Activated T-cell treated with anti-CD3 and anti-CD28 coated beads, Interleukin-2, amount 50 U/mL, for 72 hours (primary cell): ENCODE results near the gene MLLT1. TPM values are rescaled to one million over a fixed set of nuclear protein-coding genes. Genes with fewer than 3 reads are reported as not detected.
"Not testable (repeated sequence)": the region's sequence is repeated elsewhere in the genome, so short reads cannot be mapped to it uniquely, and the experiment has no call there.

Experiments used
- ATAC-seq, 2 donors: fragments of 150-1000 bp; cut with Tn5 transposase; replicated peaks in 1 of 2; 2 replicates each; pipeline ENCODE4 v1.10.0; 2021; ENCODE audit warnings: moderate library complexity in 2 of 2, mild to moderate bottlenecking in 1 of 2
- DNase-seq, 2 donors: peaks; one replicate each; pipeline ENCODE4 v3.0.0; 2021 to 2022; ENCODE audit warnings: mixed read lengths in 1 of 2
- H3K27ac Mint-ChIP-seq: one replicate; pipeline ENCODE4 v1.8.0; 2022; ENCODE audit warnings: mild to moderate bottlenecking, moderate library complexity, mixed read lengths
- H3K27me3 Mint-ChIP-seq: one replicate; pipeline ENCODE4 v1.8.0; 2022; ENCODE audit warnings: low read depth, mixed read lengths
- H3K36me3 Mint-ChIP-seq, 2 donors: one replicate each; pipeline ENCODE4 v1.8.0; 2022; ENCODE audit warnings: mixed read lengths in 2 of 2, mild to moderate bottlenecking in 1 of 2; ENCODE audit not compliant: insufficient read depth in 2 of 2
- H3K4me1 Mint-ChIP-seq: one replicate; pipeline ENCODE4 v1.8.0; 2022; ENCODE audit warnings: low read depth, mixed read lengths
- H3K4me3 Mint-ChIP-seq, 2 donors: one replicate each; pipeline ENCODE4 v1.8.0; 2022; ENCODE audit warnings: mild to moderate bottlenecking in 2 of 2, mixed read lengths in 2 of 2, moderate library complexity in 2 of 2
- H3K9me3 Mint-ChIP-seq, 2 donors: one replicate each; pipeline ENCODE4 v1.8.0; 2022; ENCODE audit warnings: mixed read lengths in 2 of 2
- total RNA-seq, 2 donors: library from RNA; stranded (reverse); gene quantifications; one replicate each; pipeline ENCODE4 v1.2.3, GENCODE V29; 2022

The MLLT1 gene, protein sequence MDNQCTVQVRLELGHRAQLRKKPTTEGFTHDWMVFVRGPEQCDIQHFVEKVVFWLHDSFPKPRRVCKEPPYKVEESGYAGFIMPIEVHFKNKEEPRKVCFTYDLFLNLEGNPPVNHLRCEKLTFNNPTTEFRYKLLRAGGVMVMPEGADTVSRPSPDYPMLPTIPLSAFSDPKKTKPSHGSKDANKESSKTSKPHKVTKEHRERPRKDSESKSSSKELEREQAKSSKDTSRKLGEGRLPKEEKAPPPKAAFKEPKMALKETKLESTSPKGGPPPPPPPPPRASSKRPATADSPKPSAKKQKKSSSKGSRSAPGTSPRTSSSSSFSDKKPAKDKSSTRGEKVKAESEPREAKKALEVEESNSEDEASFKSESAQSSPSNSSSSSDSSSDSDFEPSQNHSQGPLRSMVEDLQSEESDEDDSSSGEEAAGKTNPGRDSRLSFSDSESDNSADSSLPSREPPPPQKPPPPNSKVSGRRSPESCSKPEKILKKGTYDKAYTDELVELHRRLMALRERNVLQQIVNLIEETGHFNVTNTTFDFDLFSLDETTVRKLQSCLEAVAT
- 10 to 100 TPM; 39.9 to 44.5 TPM for total RNA-seq

DNA sequence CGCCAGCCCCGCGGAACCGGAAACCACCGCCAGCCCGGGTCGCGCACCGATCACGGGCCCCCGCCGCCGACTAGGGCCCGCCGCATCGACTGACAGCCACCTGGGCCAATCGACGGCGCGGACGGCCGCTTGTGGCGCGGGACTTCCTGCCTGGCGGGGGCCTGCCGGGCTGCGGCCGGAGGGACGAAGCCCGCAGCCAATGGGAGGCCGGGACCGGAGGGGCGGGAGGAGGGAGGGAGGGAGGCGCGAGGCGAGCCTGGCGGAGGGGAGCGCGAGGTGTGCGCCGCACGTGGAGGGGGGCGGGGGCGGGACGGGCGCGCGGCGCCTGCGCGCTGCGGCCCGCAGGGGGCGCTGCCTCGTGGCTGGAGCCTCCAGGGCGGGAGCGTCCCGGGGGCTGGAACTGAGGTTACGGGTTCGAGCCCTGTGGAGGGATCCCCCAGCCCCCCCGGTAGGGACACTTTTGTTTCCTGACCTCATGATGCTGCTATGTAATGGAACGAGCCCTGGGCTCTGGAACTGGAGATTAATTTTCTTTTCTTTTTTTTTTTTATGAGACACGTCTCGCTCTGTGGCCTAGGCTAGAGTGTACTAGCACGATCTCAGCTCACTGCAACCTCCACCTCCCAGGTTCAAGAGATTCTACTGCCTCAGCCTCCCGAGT lies at the start of gene MLLT1:
Gene MLLT1, minus strand, starts transcription at position 45 of the 661 bp plus-strand sequence. CDS start 191 bp downstream, outside the sequence.
- peak; percentile 97 to 98 for DNase-seq
- Mint-ChIP-seq H3K4me1 (peaks cover 42% of the 10 kb centered on the region), H3K9me3 (peaks cover 0 to 2% of the 10 kb centered on the region in 2 donors), H3K4me3 (peak within 1 kb of the TSS; percentile 90 to 97), H3K27me3 (no peaks in the 10 kb centered on the region), H3K36me3 (peaks cover 1 to 3% of the 10 kb centered on the region in 2 donors), H3K27ac (peak within 1 kb of the TSS; percentile 98)
- ATAC-seq = peak; percentile 98

DNA sequence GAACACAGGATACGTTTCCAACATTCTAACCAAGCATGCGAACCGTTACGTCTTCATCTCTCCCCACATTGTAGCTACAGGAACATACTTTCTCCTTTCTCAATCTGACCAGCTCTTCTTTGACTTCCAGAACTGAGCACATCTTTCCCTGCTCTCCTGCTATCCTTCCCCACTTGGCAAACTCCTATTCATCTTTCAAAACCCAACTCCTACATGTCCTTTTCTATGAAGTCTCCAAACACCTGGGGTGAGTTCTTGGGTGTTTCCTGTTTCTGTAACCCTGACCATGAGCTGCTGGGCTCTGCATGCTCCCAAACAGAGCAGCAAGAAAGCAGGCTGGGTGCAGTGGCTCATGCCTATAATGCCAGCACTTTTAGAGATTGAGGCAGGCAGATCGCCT lies 47.0 kb upstream of the MLLT1 start:
- H3K36me3 Mint-ChIP-seq = peaks cover 0 to 1% of the 10 kb centered on the region in 2 donors
- DNase-seq (no peak), ATAC-seq (no peak)
- H3K4me3 Mint-ChIP-seq = no peak overlapping the region
- H3K27ac Mint-ChIP-seq = no peak overlapping the region
- peaks cover 0 to 2% of the 10 kb centered on the region in 2 donors for H3K9me3 Mint-ChIP-seq
- peaks cover 4% of the 10 kb centered on the region for H3K4me1 Mint-ChIP-seq
- no peaks in the 10 kb centered on the region for H3K27me3 Mint-ChIP-seq

DNA sequence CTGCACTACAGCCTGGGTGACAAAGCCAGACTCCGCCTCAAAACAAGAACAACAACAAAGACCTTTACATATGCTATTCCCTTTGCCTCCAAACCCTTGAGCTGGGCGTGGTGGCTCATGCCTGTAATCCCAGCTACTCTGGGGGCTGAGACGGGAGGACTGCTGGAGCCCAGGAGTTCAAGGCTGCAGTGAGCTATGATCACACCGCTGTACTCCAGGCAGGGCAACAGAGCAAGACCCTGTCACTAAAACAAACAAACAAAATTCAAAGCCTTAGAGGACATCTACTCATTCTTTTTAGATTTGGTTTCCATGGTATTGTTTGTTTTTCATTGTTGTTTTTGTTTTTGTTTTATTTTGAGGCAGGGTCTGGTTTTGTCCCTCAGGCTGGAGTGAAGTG lies 45.8 kb upstream of the MLLT1 start:
- peaks cover 4% of the 10 kb centered on the region for H3K4me1 Mint-ChIP-seq
- DNase-seq = no peak
- peaks cover 0 to 1% of the 10 kb centered on the region in 2 donors for H3K36me3 Mint-ChIP-seq
- H3K27ac Mint-ChIP-seq = no peak overlapping the region
- no peaks in the 10 kb centered on the region for H3K27me3 Mint-ChIP-seq
- peaks cover 0 to 2% of the 10 kb centered on the region in 2 donors for H3K9me3 Mint-ChIP-seq
- no peak for ATAC-seq
- no peak overlapping the region for H3K4me3 Mint-ChIP-seq

DNA sequence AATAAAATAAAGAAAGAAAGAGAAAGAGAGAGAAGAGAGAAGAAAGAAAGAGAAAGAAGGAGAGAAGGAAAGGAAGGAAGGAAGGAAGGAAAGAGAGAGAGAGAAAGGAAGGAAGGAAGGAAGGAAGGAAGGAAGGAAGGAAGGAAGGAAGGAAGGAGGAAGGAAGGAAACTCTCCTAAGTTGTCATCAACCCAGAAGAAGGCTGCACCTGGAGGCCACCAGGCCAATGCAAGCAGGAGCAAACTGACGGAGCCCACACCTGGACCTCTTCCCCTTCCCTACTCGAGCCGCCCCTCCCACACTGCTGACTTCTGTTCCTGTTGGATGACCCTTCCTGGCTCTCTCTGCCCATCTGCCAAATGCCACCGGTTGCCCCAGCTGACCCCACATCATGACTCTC lies 45.0 kb upstream of the MLLT1 start:
- Mint-ChIP-seq H3K4me1 (peaks cover 4% of the 10 kb centered on the region), H3K27ac (no peak overlapping the region), H3K9me3 (peaks cover 0 to 2% of the 10 kb centered on the region in 2 donors), H3K36me3 (peaks cover 0 to 1% of the 10 kb centered on the region in 2 donors), H3K27me3 (no peaks in the 10 kb centered on the region), H3K4me3 (no peak overlapping the region)
- ATAC-seq = no peak
- no peak for DNase-seq

DNA sequence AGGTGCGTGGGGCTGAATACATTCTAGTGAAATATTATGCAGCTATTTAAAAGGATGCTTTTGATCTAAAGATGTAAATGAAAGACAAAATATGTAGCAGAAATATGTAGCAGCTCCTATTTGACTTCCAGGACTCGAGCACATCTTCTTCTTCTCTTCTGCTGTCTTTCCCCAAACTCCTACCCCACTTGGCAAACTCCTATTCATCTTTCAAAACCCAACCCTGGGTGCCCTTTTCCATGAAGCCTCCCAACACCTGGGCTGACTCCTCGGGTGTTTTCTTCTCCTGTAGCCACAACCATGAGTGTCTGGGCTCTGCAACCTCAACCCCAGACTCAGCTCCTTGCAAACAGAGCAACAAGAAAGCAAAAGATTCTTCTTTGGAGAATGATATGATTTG lies 42.5 kb upstream of the MLLT1 start:
- Mint-ChIP-seq H3K27ac (no peak overlapping the region), H3K36me3 (peaks cover 0 to 1% of the 10 kb centered on the region in 2 donors), H3K27me3 (no peaks in the 10 kb centered on the region), H3K4me3 (no peak overlapping the region), H3K4me1 (peaks cover 4% of the 10 kb centered on the region), H3K9me3 (peaks cover 0 to 2% of the 10 kb centered on the region in 2 donors)
- DNase-seq (no peak), ATAC-seq (no peak)

DNA sequence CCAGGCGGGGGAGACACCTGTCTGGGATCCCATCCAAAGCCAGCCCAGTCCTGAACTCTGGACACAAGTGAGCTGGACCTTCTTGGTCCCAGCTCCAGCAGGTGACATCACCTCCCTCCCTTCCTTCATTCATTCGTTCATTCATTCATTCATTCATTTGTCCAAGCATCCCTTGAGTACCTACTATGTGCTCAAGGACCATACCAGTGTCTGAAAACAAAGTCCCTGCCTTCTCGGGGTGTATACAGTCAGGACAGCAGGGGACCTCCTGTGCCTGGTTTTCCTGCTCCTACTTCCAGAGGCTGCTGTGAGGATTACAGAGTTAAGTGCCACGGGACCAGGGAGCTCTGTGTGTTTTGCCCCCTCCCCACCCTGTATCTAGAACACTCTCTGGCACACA lies 39.6 kb upstream of the MLLT1 start:
- H3K4me1 Mint-ChIP-seq = no peaks in the 10 kb centered on the region
- no peak for DNase-seq
- H3K27ac Mint-ChIP-seq = no peak overlapping the region
- peaks cover 0 to 1% of the 10 kb centered on the region in 2 donors for H3K36me3 Mint-ChIP-seq
- ATAC-seq = no peak
- no peaks in the 10 kb centered on the region for H3K27me3 Mint-ChIP-seq
- no peak overlapping the region for H3K4me3 Mint-ChIP-seq
- H3K9me3 Mint-ChIP-seq = peaks cover 0 to 2% of the 10 kb centered on the region in 2 donors

DNA sequence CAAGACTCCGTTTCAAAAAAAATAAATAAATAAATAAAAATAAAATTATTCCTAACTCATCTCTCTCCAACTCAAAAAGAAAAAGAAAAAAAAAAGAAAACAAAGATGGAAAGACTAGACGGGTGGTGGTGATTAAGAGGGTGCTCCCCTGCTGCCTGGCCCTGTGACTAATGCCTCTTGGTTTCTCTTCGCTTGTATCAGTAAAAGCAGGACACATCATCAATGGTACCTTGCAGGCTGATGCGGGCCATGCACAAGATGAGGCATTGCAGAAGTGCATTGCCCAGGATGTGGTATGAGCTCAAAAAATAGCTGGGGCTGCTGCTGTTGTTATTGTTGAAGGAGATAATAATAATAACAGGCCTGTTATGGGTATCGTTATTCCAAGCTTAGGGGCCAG lies 39.0 kb upstream of the MLLT1 start:
- DNase-seq (peak; percentile 18 to 23), ATAC-seq (peak; percentile 71 to 94)
- Mint-ChIP-seq H3K27me3 (no peaks in the 10 kb centered on the region), H3K4me1 (no peaks in the 10 kb centered on the region), H3K4me3 (no peak overlapping the region), H3K27ac (no peak overlapping the region), H3K36me3 (peaks cover 0 to 1% of the 10 kb centered on the region in 2 donors), H3K9me3 (peaks cover 0 to 2% of the 10 kb centered on the region in 2 donors)

DNA sequence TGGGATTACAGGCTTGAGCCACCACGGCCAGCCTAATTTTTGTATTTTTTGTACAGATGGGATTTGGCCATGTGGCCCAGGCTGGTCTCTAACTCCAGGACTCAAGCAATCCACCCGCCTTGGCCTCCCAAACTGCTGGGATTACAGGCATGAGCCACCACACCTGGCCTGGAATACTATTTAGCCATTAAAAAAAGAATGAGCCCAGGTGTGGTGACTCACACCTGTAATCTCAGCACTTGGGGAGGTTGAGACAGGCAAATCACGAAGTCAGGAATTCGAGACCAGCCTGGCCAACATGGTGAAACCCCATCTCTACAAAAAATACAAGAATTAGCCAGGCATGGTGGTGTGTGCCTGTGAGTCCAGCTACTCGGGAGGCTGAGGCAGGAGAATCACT lies 35.9 kb upstream of the MLLT1 start:
- ATAC-seq, DNase-seq, H3K36me3 Mint-ChIP-seq, H3K27ac Mint-ChIP-seq, H3K4me3 Mint-ChIP-seq, H3K4me1 Mint-ChIP-seq, H3K27me3 Mint-ChIP-seq, H3K9me3 Mint-ChIP-seq: not testable (repeated sequence)

DNA sequence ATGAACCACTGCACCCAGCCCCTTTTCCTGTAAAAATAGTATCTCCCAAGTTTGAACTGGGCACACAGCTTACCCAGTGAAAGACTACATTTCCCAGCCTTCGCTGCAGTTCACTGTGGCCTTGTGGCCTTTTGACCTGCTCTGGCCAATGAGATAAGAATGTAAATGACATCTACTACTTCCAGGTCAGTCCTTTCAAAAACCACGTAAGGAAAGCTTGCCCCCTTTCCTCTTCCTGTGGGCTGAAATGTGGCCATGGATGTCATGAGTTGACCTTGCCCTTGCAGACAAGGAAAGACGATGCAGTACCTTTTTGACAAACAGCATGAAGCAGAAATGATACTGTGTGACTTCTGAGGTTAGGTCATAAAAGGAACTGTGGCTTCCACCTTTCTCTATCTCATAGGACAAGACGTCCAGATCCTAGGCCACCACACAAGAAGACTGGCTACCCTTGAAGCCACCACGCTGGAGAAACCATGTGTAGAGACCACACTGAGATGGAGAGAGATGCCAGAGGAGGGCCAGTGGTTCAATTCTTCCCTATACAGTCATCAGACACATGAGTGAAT lies 33.7 kb upstream of the MLLT1 start:
- no peak for DNase-seq
- H3K9me3 Mint-ChIP-seq = no peaks in the 10 kb centered on the region
- H3K27ac Mint-ChIP-seq = no peak overlapping the region

DNA sequence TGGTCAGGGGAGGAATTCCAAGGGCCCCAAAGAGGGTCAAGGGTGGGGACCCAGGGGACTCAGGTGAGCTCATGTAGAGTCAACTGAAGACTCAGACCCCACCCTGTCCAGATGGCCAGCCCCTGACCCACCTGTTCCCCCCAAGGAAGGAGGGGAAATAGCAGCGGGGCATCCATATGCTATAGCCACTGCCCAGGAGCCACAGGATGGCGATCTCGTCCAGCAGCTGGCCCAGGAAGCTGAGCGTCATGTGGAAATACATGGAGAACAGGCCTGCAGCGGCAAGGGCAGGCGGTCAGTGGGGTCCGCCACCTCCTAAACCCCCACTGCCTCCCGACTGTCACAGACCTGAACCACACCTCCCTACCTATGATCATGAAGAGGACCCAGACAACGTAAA lies 32.2 kb upstream of the MLLT1 start:
- ATAC-seq = no peak
- no peak overlapping the region for H3K27ac Mint-ChIP-seq

More for the DNA sequence above, 33.7 kb upstream of the MLLT1 start:
- no peak for ATAC-seq
- Mint-ChIP-seq H3K4me3 (no peak overlapping the region), H3K36me3 (no peaks in the 10 kb centered on the region), H3K4me1 (no peaks in the 10 kb centered on the region), H3K27me3 (no peaks in the 10 kb centered on the region)

DNA sequence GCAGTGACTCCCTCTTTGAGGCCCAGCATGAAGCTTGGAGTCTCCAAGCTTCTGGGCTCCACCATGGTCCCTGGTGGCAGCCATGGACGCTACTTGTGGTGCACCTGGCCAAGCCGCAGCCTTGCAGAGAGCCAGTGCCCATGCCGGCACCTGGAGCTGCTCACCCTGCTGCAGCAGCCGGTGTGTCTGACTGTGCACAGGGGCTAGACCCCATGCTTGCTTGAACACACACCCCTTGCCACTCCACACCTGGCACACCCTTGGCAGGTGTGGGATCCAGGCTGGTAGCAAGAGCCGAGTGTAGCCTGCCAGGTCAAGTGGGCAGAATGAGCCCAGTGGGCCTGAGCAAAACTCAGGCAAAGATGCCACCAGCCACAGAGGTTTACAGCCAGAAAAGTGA lies 18.6 kb upstream of the MLLT1 start:
- H3K27ac Mint-ChIP-seq = no peak overlapping the region
- no peaks in the 10 kb centered on the region for H3K27me3 Mint-ChIP-seq
- no peaks in the 10 kb centered on the region for H3K4me1 Mint-ChIP-seq
- peaks cover 0 to 4% of the 10 kb centered on the region in 2 donors for H3K9me3 Mint-ChIP-seq
- H3K4me3 Mint-ChIP-seq = no peak overlapping the region
- H3K36me3 Mint-ChIP-seq = peaks cover 0 to 4% of the 10 kb centered on the region in 2 donors
- DNase-seq = no peak
- no peak for ATAC-seq

More for the DNA sequence above, 32.2 kb upstream of the MLLT1 start:
- DNase-seq = no peak
- Mint-ChIP-seq H3K4me1 (no peaks in the 10 kb centered on the region), H3K36me3 (no peaks in the 10 kb centered on the region), H3K9me3 (no peaks in the 10 kb centered on the region), H3K27me3 (no peaks in the 10 kb centered on the region), H3K4me3 (no peak overlapping the region)

DNA sequence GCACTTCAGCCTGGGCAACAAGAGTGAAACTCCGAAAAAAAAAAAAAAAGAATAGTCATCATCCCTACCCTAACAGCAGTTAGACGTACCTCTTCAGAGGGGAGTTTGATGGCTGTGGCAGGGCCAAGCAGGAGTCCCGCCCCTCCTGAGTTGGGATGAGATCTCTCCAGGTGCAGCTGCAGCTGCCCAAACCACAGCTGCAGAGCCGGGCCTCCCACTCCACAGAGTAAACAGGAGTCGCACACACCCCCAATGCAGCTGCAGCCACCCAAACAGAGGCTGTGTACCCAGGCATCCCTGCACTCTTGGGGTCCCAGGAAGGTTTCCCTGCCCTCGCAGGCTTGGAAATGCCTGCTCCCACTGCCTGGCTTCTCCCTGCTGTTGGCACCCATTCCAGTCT lies 17.4 kb upstream of the MLLT1 start:
- no peak for DNase-seq
- H3K27ac Mint-ChIP-seq = no peak overlapping the region
- peaks cover 3 to 4% of the 10 kb centered on the region in 2 donors for H3K9me3 Mint-ChIP-seq

DNA sequence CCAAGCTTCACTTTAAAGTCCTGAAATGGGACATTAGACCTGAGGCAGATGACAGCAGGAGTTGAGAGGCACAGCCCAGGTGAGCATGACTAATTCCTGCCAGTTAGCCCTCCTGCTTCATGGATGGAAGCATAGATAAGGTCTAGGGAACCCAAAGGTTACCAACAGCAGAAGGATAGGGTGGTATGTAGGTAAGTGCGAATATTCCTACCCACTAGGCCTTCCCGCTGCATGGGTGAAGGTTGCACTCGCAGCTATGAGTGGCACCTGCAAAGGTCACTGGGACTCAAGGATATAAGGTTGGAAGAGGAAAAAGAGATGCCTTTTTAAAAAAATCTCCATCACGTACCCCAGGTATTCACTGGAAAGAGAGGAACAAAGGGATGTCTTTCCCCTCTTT lies 12.2 kb upstream of the MLLT1 start:
- H3K9me3 Mint-ChIP-seq = peaks cover 10 to 20% of the 10 kb centered on the region in 2 donors
- no peak overlapping the region for H3K27ac Mint-ChIP-seq
- H3K4me1 Mint-ChIP-seq = no peaks in the 10 kb centered on the region
- peaks cover 24 to 29% of the 10 kb centered on the region in 2 donors for H3K36me3 Mint-ChIP-seq
- no peak for ATAC-seq
- no peak overlapping the region for H3K4me3 Mint-ChIP-seq
- no peak for DNase-seq
- H3K27me3 Mint-ChIP-seq = no peaks in the 10 kb centered on the region

More for the DNA sequence above, 17.4 kb upstream of the MLLT1 start:
- no peaks in the 10 kb centered on the region for H3K4me1 Mint-ChIP-seq
- no peaks in the 10 kb centered on the region for H3K27me3 Mint-ChIP-seq
- no peak for ATAC-seq
- peaks cover 4 to 9% of the 10 kb centered on the region in 2 donors for H3K36me3 Mint-ChIP-seq
- no peak overlapping the region for H3K4me3 Mint-ChIP-seq
